Measurements from ENCODE around the gene GORASP2.

DNA sequence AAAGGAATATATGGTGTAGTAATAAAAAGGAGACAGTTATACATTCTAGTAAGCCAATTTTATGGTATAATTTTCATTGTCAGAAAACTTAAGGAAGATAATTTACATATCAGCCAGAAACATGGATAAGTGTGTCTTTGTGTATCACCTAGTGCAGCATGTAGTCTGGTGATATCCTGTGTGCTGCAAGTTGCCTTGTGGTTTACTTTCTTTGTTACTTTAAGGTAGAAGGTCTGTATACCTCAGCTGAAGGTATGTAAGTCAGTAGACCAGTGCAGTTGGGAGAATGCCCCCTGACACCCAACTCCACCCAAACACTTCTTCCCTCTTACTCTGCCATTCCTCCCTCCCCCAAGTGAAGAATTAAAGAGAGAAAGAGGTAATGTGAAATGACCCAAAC is 11.0 kb downstream of the GORASP2 start:
- TF ChIP-seq EZH2 (IDR thresholded peaks at IDR 0.05) (no peak), POLR2AphosphoS5 (IDR thresholded peaks at IDR 0.05; ENCODE audit: borderline replicate concordance, low read depth, low read length) (no peak)
